Measurements from ENCODE around the gene LST1.

DNA sequence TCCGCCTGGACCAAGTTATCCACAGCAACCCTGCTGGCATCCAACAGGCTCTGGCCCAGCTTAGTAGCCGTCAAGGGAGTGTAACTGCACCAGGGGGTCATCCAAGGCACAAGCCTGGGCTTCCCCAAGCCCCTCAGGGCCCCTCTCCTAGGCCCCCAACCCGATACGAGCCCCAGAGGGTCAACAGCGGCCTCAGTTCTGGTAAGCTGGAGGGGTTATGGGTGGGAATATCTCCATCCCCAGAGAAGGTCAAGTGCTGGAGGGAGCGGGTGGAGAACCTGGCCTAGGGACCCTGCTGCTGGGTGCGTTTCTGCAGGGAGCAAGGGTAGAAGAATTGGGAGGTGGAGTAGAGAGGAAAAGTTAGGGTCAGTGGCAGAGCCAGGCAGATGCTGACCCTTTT lies 47.4 kb downstream of the LST1 start:
- TF ChIP-seq, protein P1, sequence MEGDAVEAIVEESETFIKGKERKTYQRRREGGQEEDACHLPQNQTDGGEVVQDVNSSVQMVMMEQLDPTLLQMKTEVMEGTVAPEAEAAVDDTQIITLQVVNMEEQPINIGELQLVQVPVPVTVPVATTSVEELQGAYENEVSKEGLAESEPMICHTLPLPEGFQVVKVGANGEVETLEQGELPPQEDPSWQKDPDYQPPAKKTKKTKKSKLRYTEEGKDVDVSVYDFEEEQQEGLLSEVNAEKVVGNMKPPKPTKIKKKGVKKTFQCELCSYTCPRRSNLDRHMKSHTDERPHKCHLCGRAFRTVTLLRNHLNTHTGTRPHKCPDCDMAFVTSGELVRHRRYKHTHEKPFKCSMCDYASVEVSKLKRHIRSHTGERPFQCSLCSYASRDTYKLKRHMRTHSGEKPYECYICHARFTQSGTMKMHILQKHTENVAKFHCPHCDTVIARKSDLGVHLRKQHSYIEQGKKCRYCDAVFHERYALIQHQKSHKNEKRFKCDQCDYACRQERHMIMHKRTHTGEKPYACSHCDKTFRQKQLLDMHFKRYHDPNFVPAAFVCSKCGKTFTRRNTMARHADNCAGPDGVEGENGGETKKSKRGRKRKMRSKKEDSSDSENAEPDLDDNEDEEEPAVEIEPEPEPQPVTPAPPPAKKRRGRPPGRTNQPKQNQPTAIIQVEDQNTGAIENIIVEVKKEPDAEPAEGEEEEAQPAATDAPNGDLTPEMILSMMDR (IDR thresholded peaks at IDR 0.05 in 2 of 3, conservative IDR thresholded peaks at IDR 0.05 in 1 of 3; ENCODE audit: borderline replicate concordance in 1 of 3, insufficient read depth in 1 of 3, low read depth in 2 of 3, low read length in 2 of 3): no peak
- TF ChIP-seq, protein P2, sequence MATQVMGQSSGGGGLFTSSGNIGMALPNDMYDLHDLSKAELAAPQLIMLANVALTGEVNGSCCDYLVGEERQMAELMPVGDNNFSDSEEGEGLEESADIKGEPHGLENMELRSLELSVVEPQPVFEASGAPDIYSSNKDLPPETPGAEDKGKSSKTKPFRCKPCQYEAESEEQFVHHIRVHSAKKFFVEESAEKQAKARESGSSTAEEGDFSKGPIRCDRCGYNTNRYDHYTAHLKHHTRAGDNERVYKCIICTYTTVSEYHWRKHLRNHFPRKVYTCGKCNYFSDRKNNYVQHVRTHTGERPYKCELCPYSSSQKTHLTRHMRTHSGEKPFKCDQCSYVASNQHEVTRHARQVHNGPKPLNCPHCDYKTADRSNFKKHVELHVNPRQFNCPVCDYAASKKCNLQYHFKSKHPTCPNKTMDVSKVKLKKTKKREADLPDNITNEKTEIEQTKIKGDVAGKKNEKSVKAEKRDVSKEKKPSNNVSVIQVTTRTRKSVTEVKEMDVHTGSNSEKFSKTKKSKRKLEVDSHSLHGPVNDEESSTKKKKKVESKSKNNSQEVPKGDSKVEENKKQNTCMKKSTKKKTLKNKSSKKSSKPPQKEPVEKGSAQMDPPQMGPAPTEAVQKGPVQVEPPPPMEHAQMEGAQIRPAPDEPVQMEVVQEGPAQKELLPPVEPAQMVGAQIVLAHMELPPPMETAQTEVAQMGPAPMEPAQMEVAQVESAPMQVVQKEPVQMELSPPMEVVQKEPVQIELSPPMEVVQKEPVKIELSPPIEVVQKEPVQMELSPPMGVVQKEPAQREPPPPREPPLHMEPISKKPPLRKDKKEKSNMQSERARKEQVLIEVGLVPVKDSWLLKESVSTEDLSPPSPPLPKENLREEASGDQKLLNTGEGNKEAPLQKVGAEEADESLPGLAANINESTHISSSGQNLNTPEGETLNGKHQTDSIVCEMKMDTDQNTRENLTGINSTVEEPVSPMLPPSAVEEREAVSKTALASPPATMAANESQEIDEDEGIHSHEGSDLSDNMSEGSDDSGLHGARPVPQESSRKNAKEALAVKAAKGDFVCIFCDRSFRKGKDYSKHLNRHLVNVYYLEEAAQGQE (IDR thresholded peaks at IDR 0.05; ENCODE audit: low read depth): no peak
- TF ChIP-seq EZH2 (IDR thresholded peaks at IDR 0.05): no peak
- TF ChIP-seq RAD21 (IDR thresholded peaks at IDR 0.05; ENCODE audit: low read depth): no peak
- TF ChIP-seq POLR2A (IDR thresholded peaks at IDR 0.05; ENCODE audit: borderline replicate concordance, extremely low read depth, insufficient read depth, insufficient read length): no peak
- TF ChIP-seq POLR2AphosphoS5 (IDR thresholded peaks at IDR 0.05; ENCODE audit: low read depth, low read length): no peak

All from HCT116 (cell line).